Measurements from ENCODE around the gene KCNN3.

- no peak for TF ChIP-seq CTCF (conservative IDR thresholded peaks at IDR 0.05)
- TF ChIP-seq ZFX (IDR thresholded peaks at IDR 0.05) = no peak
Measured at GRCh38 chr1:154832384-154832783, 37.7 kb downstream of the KCNN3 start.
